GM12878 (cell line): ENCODE measurements around the gene GNG3. TPM values are rescaled to one million over a fixed set of nuclear protein-coding genes. Genes with fewer than 3 reads are reported as not detected.

ENCODE experiments used
- BMI1 ChIP-seq: fragments of 450-650 bp; IDR thresholded peaks from 2 replicates; pipeline ENCODE4 v1.6.1; 2016; ENCODE audit warnings: mild to moderate bottlenecking, moderate library complexity, borderline replicate concordance
- ELK1 ChIP-seq: IDR thresholded peaks from 2 replicates; pipeline ENCODE4 v1.6.1; 2012; ENCODE audit warnings: low read depth, low read length, improper control_type of control experiment
- IKZF1 ChIP-seq: fragments of 450-650 bp; conservative IDR thresholded peaks from 2 replicates; pipeline ENCODE4 v1.6.1; 2017; ENCODE audit warnings: antibody characterized with exemption, mild to moderate bottlenecking
- LARP7 ChIP-seq: fragments of 450-650 bp; IDR thresholded peaks from 2 replicates; pipeline ENCODE4 v1.6.1; 2017; ENCODE audit warnings: mild to moderate bottlenecking
- MEF2B ChIP-seq: fragments of 450-650 bp; IDR thresholded peaks from 2 replicates; pipeline ENCODE4 v1.6.1; 2018; ENCODE audit warnings: mild to moderate bottlenecking, moderate library complexity; ENCODE audit not compliant: partially characterized antibody, poor library complexity, severe bottlenecking
- MLLT1 ChIP-seq: fragments of 450-650 bp; IDR thresholded peaks from 2 replicates; pipeline ENCODE4 v1.6.1; 2016; ENCODE audit warnings: mild to moderate bottlenecking
- NR2C2 ChIP-seq: IDR thresholded peaks from 2 replicates; pipeline ENCODE4 v1.6.1; 2011; ENCODE audit warnings: borderline replicate concordance, low read depth; ENCODE audit not compliant: control insufficient read depth, insufficient read length
- PBX3 ChIP-seq: IDR thresholded peaks from 2 replicates; pipeline ENCODE4 v1.6.1; 2011; ENCODE audit warnings: mild to moderate bottlenecking, low read depth, low read length, moderate library complexity; ENCODE audit not compliant: insufficient replicate concordance
- PKNOX1 ChIP-seq: fragments of 450-650 bp; IDR thresholded peaks from 2 replicates; pipeline ENCODE4 v1.6.1; 2016; ENCODE audit warnings: mild to moderate bottlenecking
- POLR2AphosphoS2 ChIP-seq: IDR thresholded peaks from 2 replicates; pipeline ENCODE4 v1.6.1; 2011; ENCODE audit warnings: low read depth, mild to moderate bottlenecking, low read length, improper control_type of control experiment, moderate library complexity
- RELA ChIP-seq: fragments of 450-650 bp; IDR thresholded peaks from 2 replicates; pipeline ENCODE4 v1.8.0; 2014; ENCODE audit warnings: borderline replicate concordance; ENCODE audit not compliant: partially characterized antibody
- RUNX3 ChIP-seq: IDR thresholded peaks from 2 replicates; pipeline ENCODE4 v1.6.1; 2012; ENCODE audit warnings: low read length, inconsistent platforms
- SIN3A ChIP-seq: IDR thresholded peaks from 2 replicates; pipeline ENCODE4 v1.6.1; 2012; ENCODE audit warnings: low read depth, low read length, improper control_type of control experiment
- SMARCA5 ChIP-seq: fragments of 450-650 bp; IDR thresholded peaks from 2 replicates; pipeline ENCODE4 v1.6.1; 2017; ENCODE audit warnings: mild to moderate bottlenecking
- SMC3 ChIP-seq: IDR thresholded peaks from 2 replicates; pipeline ENCODE4 v1.6.1; 2011; ENCODE audit warnings: low read length, improper control_type of control experiment, borderline replicate concordance
- TCF3 ChIP-seq: IDR thresholded peaks from 2 replicates; pipeline ENCODE4 v1.6.1; 2012; ENCODE audit warnings: low read depth, mild to moderate bottlenecking, low read length, borderline replicate concordance; ENCODE audit not compliant: insufficient read depth
- USF1 ChIP-seq: IDR thresholded peaks from 2 replicates; pipeline ENCODE4 v1.6.1; 2011; ENCODE audit warnings: borderline replicate concordance, low read depth, mild to moderate bottlenecking, moderate library complexity, mixed read lengths, low read length; ENCODE audit not compliant: insufficient read depth; ENCODE audit errors: extremely low read length
- YBX1 ChIP-seq: fragments of 450-650 bp; IDR thresholded peaks from 2 replicates; pipeline ENCODE4 v1.6.1; 2016; ENCODE audit warnings: antibody characterized with exemption
- ZNF384 ChIP-seq: IDR thresholded peaks from 2 replicates; pipeline ENCODE4 v1.6.1; 2012; ENCODE audit warnings: low read depth, mild to moderate bottlenecking, low read length, improper control_type of control experiment, borderline replicate concordance
- polyA plus RNA-seq, 11 experiments: library from polyadenylated mRNA; depleted of rRNA in 4 of 11; unstranded in 6 of 11; stranded (reverse) in 5 of 11; fragments of >200 nt; fragmentation: Nextera tagmentation in 4 of 11; fragmentation: Illumina TruSeq in 1 of 11; extraction: Ambion mirVana in 4 of 11; extraction: Trizol in 1 of 11; gene quantifications; 1 replicate in 1 of 11; 2 replicates in 10 of 11; pipeline versions ENCODE4 v1.2.1 to v1.2.3, GENCODE V29; 2011 to 2016; ENCODE audit warnings: inconsistent platforms in 2 of 11, missing spikeins in 2 of 11, low read depth in 1 of 11
- total RNA-seq, 4 experiments: library from RNA; depleted of rRNA in 3 of 4; stranded (reverse); fragments of >200 nt in 3 of 4; fragmentation: Illumina TruSeq in 1 of 4; extraction: Trizol in 1 of 4; gene quantifications; 2 replicates each; pipeline versions ENCODE4 v1.2.1 to v1.2.3, GENCODE V29; 2013 to 2021

GNG3 gene
- total and polyA plus RNA-seq, 10 of the 15 experiments (the other 5 are each of a cell fraction or from before 2014, with no cell fraction given), result 0.27 to 0.83 (median 0.57) TPM; not detected in 5

GRCh38 chr11:62705880-62706849 is 1.3 kb upstream of the GNG3 start (continued):
- 0 out of 2 replicates have a peak, but pooled peaks have one; percentile 20 for TF ChIP-seq TCF3
- peak; percentile 77 for TF ChIP-seq MEF2B
- no peak for TF ChIP-seq YBX1
- peak; percentile 54; the same call in 1 of the 2 replicates for TF ChIP-seq ELK1
- TF ChIP-seq LARP7, result peak; percentile 64
- TF ChIP-seq SIN3A, result peak; percentile 82; the same call in 1 of the 2 replicates
- TF ChIP-seq SMC3, result no peak
- TF ChIP-seq PKNOX1, result peak; percentile 44; the same call in 1 of the 2 replicates
- TF ChIP-seq RELA, result no peak
- no peak for TF ChIP-seq ZNF384
- TF ChIP-seq MLLT1, result no peak
- TF ChIP-seq SMARCA5, result 0 out of 2 replicates have a peak, but pooled peaks have one; percentile 67
- peak; percentile 92 for TF ChIP-seq BMI1
- no peak for TF ChIP-seq PBX3
- TF ChIP-seq USF1, result no peak
- peak; percentile 75; the same call in 1 of the 2 replicates for TF ChIP-seq POLR2AphosphoS2
- no peak for TF ChIP-seq NR2C2
- TF ChIP-seq RUNX3, result peak; percentile 20
- TF ChIP-seq IKZF1, result peak; percentile 28; the same call in 1 of the 2 replicates
